Endothelial cell of umbilical vein (primary cell): ENCODE measurements around the gene FAM53A. TPM values are rescaled to one million over a fixed set of nuclear protein-coding genes. Genes with fewer than 3 reads are reported as not detected.

Experiments used
- BruUV-seq: library from RNA; stranded (reverse); fragments of 400-500 nt; replicated peaks from 2 replicates; lab custom pipeline; 2021; lab: Mats Ljungman, UMichigan
- CTCF ChIA-PET: fragments of 300-600, 350-600 bp; sonication (Branson Sonifier 250); formaldehyde crosslinking; loops from one replicate; lab custom pipeline; 2021; ENCODE audit warnings: antibody characterized with exemption, inconsistent platforms; lab: Charles Lee
- POLR2A ChIA-PET: fragments of 300-600, 350-600 bp; sonication (Branson Sonifier 250); formaldehyde crosslinking; loops from one replicate; lab custom pipeline; 2021; ENCODE audit warnings: antibody characterized with exemption, inconsistent platforms; lab: Charles Lee
- DNase-seq: peaks from one replicate; pipeline ENCODE4 v3.0.0-alpha.2; 2011; ENCODE audit warnings: low read depth, low spot score
- FAIRE-seq: peaks from 2 replicates; lab custom pipeline; 2011; peaks lifted over from hg19 to GRCh38; lab: Jason Lieb, UNC
- H2AFZ ChIP-seq: 2 replicates; pipeline ENCODE4 v1.6.0; 2012; ENCODE audit warnings: low read depth, low read length, control low read depth, inconsistent platforms
- H3K27ac ChIP-seq: 2 replicates; pipeline ENCODE4 v1.5.1; 2011; ENCODE audit warnings: low read depth, mild to moderate bottlenecking, control low read depth, low read length, moderate library complexity; ENCODE audit not compliant: insufficient read depth
- H3K27me3 ChIP-seq, 2 experiments: 2 replicates each; pipeline versions ENCODE4 v1.6.0 to v1.6.1; 2011; ENCODE audit warnings: low read length in 2 of 2, mixed read lengths in 1 of 2; ENCODE audit not compliant: control insufficient read depth in 2 of 2, insufficient read depth in 2 of 2
- H3K36me3 ChIP-seq, 2 experiments: 2 replicates in 1 of 2; 3 replicates in 1 of 2; pipeline ENCODE4 v1.5.1; 2011; ENCODE audit warnings: low read length in 2 of 2, mild to moderate bottlenecking in 1 of 2, moderate library complexity in 1 of 2; ENCODE audit not compliant: control insufficient read depth in 2 of 2, insufficient read depth in 2 of 2; ENCODE audit errors: extremely low read depth in 1 of 2
- H3K4me1 ChIP-seq: 3 replicates; pipeline ENCODE4 v1.5.1; 2011; ENCODE audit warnings: mild to moderate bottlenecking, low read length; ENCODE audit not compliant: control insufficient read depth, insufficient read depth; ENCODE audit errors: extremely low read depth
- H3K4me2 ChIP-seq: 2 replicates; pipeline ENCODE4 v1.6.1; 2011; ENCODE audit warnings: low read length, control low read depth, mixed read lengths; ENCODE audit not compliant: insufficient read depth
- H3K4me3 ChIP-seq, 3 experiments: fragments of 200-600 bp in 1 of 3; sonication (generic), shearing (Covaris generic) in 1 of 3; replicated peaks in 1 of 3; 2 replicates each; pipeline ENCODE4 v1.5.1; 2011 to 2016; ENCODE audit warnings: control low read depth in 3 of 3, low read length in 3 of 3, mild to moderate bottlenecking in 2 of 3, inconsistent platforms in 1 of 3, low read depth in 1 of 3, moderate library complexity in 1 of 3; ENCODE audit not compliant: insufficient read depth in 1 of 3
- H3K79me2 ChIP-seq: 2 replicates; pipeline ENCODE4 v1.6.0; 2012; ENCODE audit warnings: low read length, inconsistent platforms; ENCODE audit not compliant: control insufficient read depth, insufficient read depth
- H3K9ac ChIP-seq: replicated peaks from 2 replicates; pipeline ENCODE3; 2011; ENCODE audit warnings: low read length, control low read depth; ENCODE audit not compliant: insufficient read depth; ENCODE audit errors: extremely low read depth
- H3K9me1 ChIP-seq: replicated peaks from 3 replicates; pipeline ENCODE4 v1.6.0; 2011; ENCODE audit warnings: mild to moderate bottlenecking, low read length; ENCODE audit not compliant: control insufficient read depth, insufficient read depth; ENCODE audit errors: extremely low read depth
- H3K9me3 ChIP-seq: replicated peaks from 2 replicates; pipeline ENCODE4 v1.5.1; 2012; ENCODE audit warnings: low read length, inconsistent platforms; ENCODE audit not compliant: control insufficient read depth, insufficient read depth
- H4K20me1 ChIP-seq: replicated peaks from 2 replicates; pipeline ENCODE3; 2011; ENCODE audit warnings: mild to moderate bottlenecking, low read length; ENCODE audit not compliant: control insufficient read depth, insufficient read depth; ENCODE audit errors: extremely low read depth
- CTCF ChIP-seq, 2 donors: IDR thresholded peaks; 1 replicate in 1 of 2; 2 replicates in 1 of 2; pipeline ENCODE4 v1.5.1; 2011; ENCODE audit warnings: low read length in 2 of 2, mild to moderate bottlenecking in 2 of 2, moderate library complexity in 2 of 2, control low read depth in 1 of 2, inconsistent platforms in 1 of 2, low read depth in 1 of 2; ENCODE audit not compliant: insufficient read depth in 1 of 2; ENCODE audit errors: extremely low read depth in 1 of 2
- EZH2 ChIP-seq: IDR thresholded peaks from 2 replicates; pipeline ENCODE4 v1.6.1; 2012; ENCODE audit warnings: borderline replicate concordance, low read depth, mild to moderate bottlenecking, moderate library complexity, low read length, inconsistent platforms; ENCODE audit not compliant: severe bottlenecking
- FOS ChIP-seq: IDR thresholded peaks from 2 replicates; pipeline ENCODE4 v1.6.1; 2011; ENCODE audit warnings: mild to moderate bottlenecking, low read length, moderate library complexity, borderline replicate concordance; ENCODE audit not compliant: insufficient read depth
- GATA2 ChIP-seq: IDR thresholded peaks from 2 replicates; pipeline ENCODE4 v1.7.0; 2011; ENCODE audit warnings: low read depth, mild to moderate bottlenecking, moderate library complexity, mixed read lengths, low read length; ENCODE audit not compliant: insufficient read length, insufficient read depth
- JUN ChIP-seq: IDR thresholded peaks from 2 replicates; pipeline ENCODE4 v1.6.1; 2011; ENCODE audit warnings: borderline replicate concordance, low read depth; ENCODE audit not compliant: insufficient read length, insufficient read depth
- MAX ChIP-seq: IDR thresholded peaks from 2 replicates; pipeline ENCODE4 v1.6.1; 2011; ENCODE audit not compliant: insufficient read depth, insufficient read length
- MYC ChIP-seq: IDR thresholded peaks from one replicate; pipeline ENCODE4 v1.6.1; 2011; ENCODE audit warnings: mild to moderate bottlenecking, low read depth, low read length
- POLR2A ChIP-seq: IDR thresholded peaks from 2 replicates; pipeline ENCODE4 v1.6.1; 2012; ENCODE audit warnings: low read depth, mild to moderate bottlenecking, control low read depth, low read length
- POLR2AphosphoS5 ChIP-seq: IDR thresholded peaks from 2 replicates; pipeline ENCODE4 v1.6.1; 2012; ENCODE audit warnings: low read depth, mild to moderate bottlenecking, control low read depth, low read length, moderate library complexity; ENCODE audit not compliant: insufficient read depth
- dilution Hi-C: fragments of 300-500 bp; cut with MboI; formaldehyde crosslinking; loops from one replicate; pipeline ENCODE4 v1.15.0; 2019; ENCODE audit warnings: low sequenced_read_pairs; ENCODE audit not compliant: extremely low pct_ligation_motif_present
- intact Hi-C: fragments of 100-400 bp; cut with micrococcal nuclease; formaldehyde crosslinking; loops from one replicate; pipeline ENCODE4 v1.10.0; 2022
- polyA plus RNA-seq, 4 experiments: library from polyadenylated mRNA; depleted of rRNA in 3 of 4; stranded (reverse) in 3 of 4; unstranded in 1 of 4; fragments of >200 nt; gene quantifications; 2 replicates each; pipeline versions ENCODE4 v1.2.1 to v1.2.3, GENCODE V29; 2011 to 2012; ENCODE audit warnings: missing spikeins in 1 of 4
- total RNA-seq: library from RNA; stranded (reverse); gene quantifications from 2 replicates; pipeline ENCODE4 v1.2.3, GENCODE V29; 2021

The FAM53A gene
- total and polyA plus RNA-seq, 2 donors (not counting 3 experiments of a cell fraction or from before 2014, with no cell fraction given), result 1.3 to 1.7 TPM

GRCh38 chr4:1666391-1666790 is 17.7 kb downstream of the FAM53A start:
- no peak for TF ChIP-seq JUN
- no peak for TF ChIP-seq EZH2
- ChIA-PET POLR2A (interaction anchor here (0.6 kb wide), 1 partner anchor 13 kb away, joined by 9 read pairs; no protein-coding TSS in a partner anchor), CTCF (no interaction called here)
- no peak overlapping the region for H3K9ac ChIP-seq
- no peak overlapping the region for H2AFZ ChIP-seq
- no peak overlapping the region for H3K27ac ChIP-seq
- no peaks in the 10 kb centered on the region for H3K27me3 ChIP-seq
- no peaks in the 10 kb centered on the region for H3K36me3 ChIP-seq
- no TSS peak for BruUV-seq
- no peak overlapping the region for H3K4me3 ChIP-seq
- DNase-seq (no peak), FAIRE-seq (no peak)
- H4K20me1 ChIP-seq, result no peaks in the 10 kb centered on the region
- no peaks in the 10 kb centered on the region for H3K9me3 ChIP-seq
- intact Hi-C loops, result no loop called here
- no peak overlapping the region for H3K4me2 ChIP-seq
- no peaks in the 10 kb centered on the region for H3K4me1 ChIP-seq
- no peaks in the 10 kb centered on the region for H3K9me1 ChIP-seq
- H3K79me2 ChIP-seq, result no peaks in the 10 kb centered on the region
- dilution Hi-C loops, result no loop called here

- Histone ChIP-seq H3K4me3 (no peak overlapping the region), H3K27ac (no peak overlapping the region), H2AFZ (no peak overlapping the region), H3K36me3 (no peaks in the 10 kb centered on the region), H3K9ac (no peak overlapping the region), H3K4me1 (no peaks in the 10 kb centered on the region), H3K4me2 (no peak overlapping the region), H3K9me1 (no peaks in the 10 kb centered on the region), H3K9me3 (no peaks in the 10 kb centered on the region), H4K20me1 (no peaks in the 10 kb centered on the region), H3K79me2 (no peaks in the 10 kb centered on the region), H3K27me3 (no peaks in the 10 kb centered on the region)
- TF ChIP-seq GATA2 (no peak), POLR2AphosphoS5 (no peak), JUN (no peak), EZH2 (no peak), FOS (no peak), MYC (no peak), POLR2A (no peak), MAX (no peak), CTCF (IDR thresholded peaks at IDR 0.05; ENCODE audit: extremely low read depth in 1 of 2, insufficient read depth in 1 of 2, low read depth in 1 of 2, low read length in 2 of 2) (no peak)
- FAIRE-seq (no peak), DNase-seq (no peak)
- dilution Hi-C loops (no loop called here), intact Hi-C loops (no loop called here)
- no TSS peak for BruUV-seq
- ChIA-PET CTCF (no interaction called here), POLR2A (no interaction called here)
Measured at GRCh38 chr4:1664141-1664540, 20.0 kb downstream of the FAM53A start.
